ENCODE data around the gene TEAD1.

The TEAD1 gene

GRCh38 chr11:12854829-12855228, 180.6 kb downstream of the TEAD1 start:
- in situ Hi-C loops (cut with MboI; ENCODE audit: low sequenced_read_pairs) = no loop called here

- in situ Hi-C loops (cut with MboI; ENCODE audit: low sequenced_read_pairs) = no loop called here
These were observed 182.1 kb downstream of the TEAD1 start for GRCh38 chr11:12856338-12856737.

- in situ Hi-C loops (cut with MboI; ENCODE audit: low sequenced_read_pairs) = no loop called here
These were observed 183.4 kb downstream of the TEAD1 start for GRCh38 chr11:12857572-12857971.

GRCh38 chr11:12859872-12860657, 185.8 kb downstream of the TEAD1 start:
- in situ Hi-C loops (cut with MboI; ENCODE audit: low sequenced_read_pairs) = no loop called here

GRCh38 chr11:12860827-12861226, 186.6 kb downstream of the TEAD1 start:
- in situ Hi-C loops (cut with MboI; ENCODE audit: low sequenced_read_pairs) = no loop called here

- in situ Hi-C loops (cut with MboI; ENCODE audit: low sequenced_read_pairs) = no loop called here
These were observed 188.7 kb downstream of the TEAD1 start for GRCh38 chr11:12862696-12863469.

- in situ Hi-C loops (cut with MboI; ENCODE audit: low sequenced_read_pairs) = no loop called here
These were observed 189.4 kb downstream of the TEAD1 start for GRCh38 chr11:12863605-12864121.

- in situ Hi-C loops (cut with MboI; ENCODE audit: low sequenced_read_pairs) = no loop called here
These were observed 190.3 kb downstream of the TEAD1 start for GRCh38 chr11:12864316-12865156.

GRCh38 chr11:12865863-12866595, 191.8 kb downstream of the TEAD1 start:
- in situ Hi-C loops (cut with MboI; ENCODE audit: low sequenced_read_pairs) = no loop called here

- in situ Hi-C loops (cut with MboI; ENCODE audit: low sequenced_read_pairs) = no loop called here
These were observed 193.3 kb downstream of the TEAD1 start for GRCh38 chr11:12867531-12867930.

GRCh38 chr11:12868315-12869073, 194.3 kb downstream of the TEAD1 start:
- in situ Hi-C loops (cut with MboI; ENCODE audit: low sequenced_read_pairs) = no loop called here

GRCh38 chr11:12871241-12871640, 197.0 kb downstream of the TEAD1 start:
- in situ Hi-C loops (cut with MboI; ENCODE audit: low sequenced_read_pairs) = no loop called here

GRCh38 chr11:12871788-12872321, 197.6 kb downstream of the TEAD1 start:
- in situ Hi-C loops (cut with MboI; ENCODE audit: low sequenced_read_pairs) = no loop called here

- in situ Hi-C loops (cut with MboI; ENCODE audit: low sequenced_read_pairs) = loop anchor here (25.0 kb wide), 2 partner anchors 264 to 539 kb away; no protein-coding TSS in a partner anchor
These were observed 202.1 kb downstream of the TEAD1 start for GRCh38 chr11:12876340-12876739.

- in situ Hi-C loops (cut with MboI; ENCODE audit: low sequenced_read_pairs) = loop anchor here (25.0 kb wide), 2 partner anchors 265 to 540 kb away; no protein-coding TSS in a partner anchor
These were observed 202.8 kb downstream of the TEAD1 start for GRCh38 chr11:12876988-12877387.

- in situ Hi-C loops (cut with MboI; ENCODE audit: low sequenced_read_pairs) = loop anchor here (25.0 kb wide), 2 partner anchors 265 to 540 kb away; no protein-coding TSS in a partner anchor
These were observed 203.3 kb downstream of the TEAD1 start for GRCh38 chr11:12877508-12877907.

- in situ Hi-C loops (cut with MboI; ENCODE audit: low sequenced_read_pairs) = loop anchor here (25.0 kb wide), 2 partner anchors 268 to 543 kb away; no protein-coding TSS in a partner anchor
These were observed 206.1 kb downstream of the TEAD1 start for GRCh38 chr11:12880327-12880726.

- in situ Hi-C loops (cut with MboI; ENCODE audit: low sequenced_read_pairs) = loop anchor here (25.0 kb wide), 2 partner anchors 270 to 545 kb away; no protein-coding TSS in a partner anchor
These were observed 208.4 kb downstream of the TEAD1 start for GRCh38 chr11:12882670-12883069.

All from HL-60/S4 (cell line).